OCI-LY7 (cell line): ENCODE measurements around the gene FAAP100. TPM values are rescaled to one million over a fixed set of nuclear protein-coding genes. Genes with fewer than 3 reads are reported as not detected.

Source experiments
- BruUV-seq: library from RNA; stranded (reverse); fragments of 400-500 nt; replicated peaks from 2 replicates; lab custom pipeline; 2021; lab: Mats Ljungman, UMichigan
- CTCF ChIA-PET: fragments of 300-600 bp; sonication (Branson Sonifier 250); formaldehyde crosslinking; loops from one replicate; lab custom pipeline; 2022; ENCODE audit warnings: antibody characterized with exemption; ENCODE audit not compliant: unreplicated experiment; lab: Charles Lee
- POLR2A ChIA-PET: fragments of 300-600 bp; sonication (Branson Sonifier 250); formaldehyde crosslinking; loops from one replicate; lab custom pipeline; 2022; ENCODE audit warnings: antibody characterized with exemption; lab: Charles Lee
- DNase-seq: peaks from one replicate; pipeline ENCODE4 v3.0.0-alpha.2; 2015; ENCODE audit warnings: low spot score
- H2AFZ ChIP-seq: fragments of 200-600 bp; sonication (generic), shearing (Covaris generic); 2 replicates; pipeline ENCODE4 v1.6.1; 2014; ENCODE audit warnings: mild to moderate bottlenecking, antibody characterized with exemption, low read length, moderate library complexity
- H3K27ac ChIP-seq: fragments of 200-600 bp; sonication (generic); 2 replicates; pipeline ENCODE4 v1.5.1; 2014; ENCODE audit warnings: mixed run types, low read depth, mild to moderate bottlenecking, moderate library complexity, low read length, inconsistent platforms; ENCODE audit not compliant: poor library complexity, severe bottlenecking
- H3K36me3 ChIP-seq: fragments of 200-600 bp; sonication (generic); 2 replicates; pipeline ENCODE4 v1.6.1; 2014; ENCODE audit warnings: mild to moderate bottlenecking, antibody characterized with exemption, low read length, moderate library complexity, mixed read lengths; ENCODE audit not compliant: insufficient read depth
- H3K4me1 ChIP-seq: fragments of 200-600 bp; sonication (generic); 2 replicates; pipeline ENCODE4 v1.5.1; 2014; ENCODE audit warnings: mild to moderate bottlenecking, low read length; ENCODE audit not compliant: insufficient read depth, poor library complexity, severe bottlenecking
- H3K4me2 ChIP-seq: fragments of 200-600 bp; sonication (generic); 2 replicates; pipeline ENCODE4 v1.6.1; 2014; ENCODE audit warnings: mild to moderate bottlenecking, low read length
- H3K4me3 ChIP-seq: fragments of 200-600 bp; sonication (generic); 2 replicates; pipeline ENCODE4 v1.5.1; 2014; ENCODE audit warnings: mild to moderate bottlenecking, low read depth, low read length; ENCODE audit not compliant: poor library complexity, severe bottlenecking
- H3K79me2 ChIP-seq: fragments of 200-600 bp; sonication (generic); 2 replicates; pipeline ENCODE4 v1.6.1; 2016; ENCODE audit warnings: low read depth, mild to moderate bottlenecking, low read length, moderate library complexity, mixed read lengths; ENCODE audit not compliant: insufficient read depth
- H3K9me2 ChIP-seq: fragments of 200-600 bp; sonication (generic); 2 replicates; pipeline ENCODE4 v1.6.1; 2016; ENCODE audit warnings: mild to moderate bottlenecking, low read length, mixed read lengths; ENCODE audit not compliant: insufficient read depth
- H3K9me3 ChIP-seq: fragments of 200-600 bp; sonication (generic); 2 replicates; pipeline ENCODE4 v1.6.1; 2014; ENCODE audit warnings: mild to moderate bottlenecking, mixed run types, low read length, mixed read lengths
- H4K20me1 ChIP-seq: fragments of 200-600 bp; sonication (generic); 2 replicates; pipeline ENCODE4 v1.6.1; 2014; ENCODE audit warnings: mild to moderate bottlenecking, antibody characterized with exemption, low read length, moderate library complexity, mixed read lengths; ENCODE audit not compliant: insufficient read depth
- EZH2phosphoT487 ChIP-seq: fragments of 200-600 bp; sonication (generic); IDR thresholded peaks from 2 replicates; pipeline ENCODE4 v1.6.1; 2018; ENCODE audit warnings: low read depth, borderline replicate concordance, mild to moderate bottlenecking, mixed run types, antibody characterized with exemption, low read length, moderate library complexity, mixed read lengths
- intact Hi-C: fragments of 100-400 bp; cut with micrococcal nuclease; formaldehyde crosslinking; loops from one replicate; pipeline ENCODE4 v1.10.0; 2022; ENCODE audit not compliant: unreplicated experiment
- total RNA-seq, 2 experiments: library from RNA; depleted of rRNA in 1 of 2; stranded (reverse); fragments of >200 nt in 1 of 2; shearing (Covaris generic) in 1 of 2; gene quantifications; 2 replicates each; pipeline ENCODE4 v1.2.3, GENCODE V29; 2014 to 2022
- TF ChIP-seq, protein P1 (sequence below): fragments of 200-600 bp; sonication (generic); conservative IDR thresholded peaks from 2 replicates; pipeline ENCODE4 v1.5.1; 2014; ENCODE audit warnings: mild to moderate bottlenecking, antibody characterized with exemption, low read length, moderate library complexity, mixed read lengths

Gene FAAP100
- total RNA-seq, 2 experiments from 2014 or later, result 65.2 to 74.2 TPM

GRCh38 chr17:81558941-81559806 is 7.0 kb upstream of the FAAP100 start:
- no peak overlapping the region for H2AFZ ChIP-seq
- peaks cover 78% of the 10 kb centered on the region for H3K36me3 ChIP-seq
- no peak for TF ChIP-seq EZH2phosphoT487
- TF ChIP-seq, protein P1, sequence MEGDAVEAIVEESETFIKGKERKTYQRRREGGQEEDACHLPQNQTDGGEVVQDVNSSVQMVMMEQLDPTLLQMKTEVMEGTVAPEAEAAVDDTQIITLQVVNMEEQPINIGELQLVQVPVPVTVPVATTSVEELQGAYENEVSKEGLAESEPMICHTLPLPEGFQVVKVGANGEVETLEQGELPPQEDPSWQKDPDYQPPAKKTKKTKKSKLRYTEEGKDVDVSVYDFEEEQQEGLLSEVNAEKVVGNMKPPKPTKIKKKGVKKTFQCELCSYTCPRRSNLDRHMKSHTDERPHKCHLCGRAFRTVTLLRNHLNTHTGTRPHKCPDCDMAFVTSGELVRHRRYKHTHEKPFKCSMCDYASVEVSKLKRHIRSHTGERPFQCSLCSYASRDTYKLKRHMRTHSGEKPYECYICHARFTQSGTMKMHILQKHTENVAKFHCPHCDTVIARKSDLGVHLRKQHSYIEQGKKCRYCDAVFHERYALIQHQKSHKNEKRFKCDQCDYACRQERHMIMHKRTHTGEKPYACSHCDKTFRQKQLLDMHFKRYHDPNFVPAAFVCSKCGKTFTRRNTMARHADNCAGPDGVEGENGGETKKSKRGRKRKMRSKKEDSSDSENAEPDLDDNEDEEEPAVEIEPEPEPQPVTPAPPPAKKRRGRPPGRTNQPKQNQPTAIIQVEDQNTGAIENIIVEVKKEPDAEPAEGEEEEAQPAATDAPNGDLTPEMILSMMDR, result 0 out of 2 replicates have a peak, but pooled peaks have one; percentile 15
- no TSS peak for BruUV-seq
- H3K9me3 ChIP-seq, result no peaks in the 10 kb centered on the region
- ChIA-PET CTCF (interaction anchor here (0.6 kb wide), 1 partner anchor 45 kb away, joined by 3 read pairs; no protein-coding TSS in a partner anchor), POLR2A (interaction anchor here (0.8 kb wide), 1 partner anchor 26 kb away, joined by 7 read pairs; no protein-coding TSS in a partner anchor)
- H3K79me2 ChIP-seq, result no peaks in the 10 kb centered on the region
- H3K9me2 ChIP-seq, result no peaks in the 10 kb centered on the region
- DNase-seq, result no peak
- no peak overlapping the region for H3K27ac ChIP-seq
- H3K4me2 ChIP-seq, result no peak overlapping the region
- intact Hi-C loops, result no loop called here
- no peaks in the 10 kb centered on the region for H4K20me1 ChIP-seq
- H3K4me1 ChIP-seq, result peaks cover 12% of the 10 kb centered on the region
- H3K4me3 ChIP-seq, result no peak overlapping the region

GRCh38 chr17:81558115-81558468 is 5.9 kb upstream of the FAAP100 start:
- no TSS peak for BruUV-seq

More at GRCh38 chr17:81558115-81558468, 5.9 kb upstream of the FAAP100 start:
- no peak for DNase-seq
- Histone ChIP-seq H3K4me3 (no peak overlapping the region), H3K9me2 (no peaks in the 10 kb centered on the region), H4K20me1 (no peaks in the 10 kb centered on the region), H3K27ac (no peak overlapping the region), H3K36me3 (peaks cover 68% of the 10 kb centered on the region), H2AFZ (no peak overlapping the region), H3K79me2 (no peaks in the 10 kb centered on the region), H3K4me1 (peaks cover 23% of the 10 kb centered on the region), H3K9me3 (no peaks in the 10 kb centered on the region), H3K4me2 (no peak overlapping the region)
- TF ChIP-seq, protein P1, result no peak
- no peak for TF ChIP-seq EZH2phosphoT487
- intact Hi-C loops, result no loop called here
- ChIA-PET CTCF (no interaction called here), POLR2A (no interaction called here)
